GM12864 (cell line): Measurements from ENCODE around the gene BPTF.

ENCODE experiments used
- DNase-seq: peaks from one replicate; pipeline ENCODE4 v3.0.0-alpha.2; 2011; ENCODE audit warnings: low read depth
- H3K4me3 ChIP-seq: 2 replicates; pipeline ENCODE4 v1.5.1; 2011; ENCODE audit warnings: mild to moderate bottlenecking, low read depth, low read length, control low read depth
- CTCF ChIP-seq: IDR thresholded peaks from 2 replicates; pipeline ENCODE4 v1.5.1; 2011; ENCODE audit warnings: low read depth, mild to moderate bottlenecking, moderate library complexity, low read length, control low read depth, inconsistent platforms; ENCODE audit errors: missing control alignments

BPTF gene

DNA sequence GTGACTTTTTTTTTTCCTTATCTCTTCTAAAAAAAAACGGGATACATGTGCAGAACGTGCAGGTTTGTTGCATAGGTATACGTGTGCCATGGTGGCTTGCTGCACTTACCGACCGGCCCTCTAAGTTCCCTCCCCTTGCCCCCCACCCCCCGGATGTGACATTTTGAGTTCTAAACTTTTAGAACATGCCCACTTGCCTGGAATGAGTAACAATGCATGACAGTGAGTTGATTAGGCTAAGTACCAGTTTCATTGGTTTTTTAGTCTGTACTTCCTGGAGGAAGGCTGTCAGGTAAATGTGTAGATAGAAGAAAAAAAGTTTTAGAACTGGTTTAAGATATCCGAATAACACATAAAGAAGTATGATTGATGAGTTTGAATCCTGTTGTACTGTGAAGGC is 4.0 kb downstream of the BPTF start:
- peak overlapping the region; percentile 25; the same call in 1 of the 2 replicates for H3K4me3 ChIP-seq
- DNase-seq: peak; percentile 61
- no peak for TF ChIP-seq CTCF

- no peak overlapping the region for H3K4me3 ChIP-seq
- no peak for DNase-seq
- no peak for TF ChIP-seq CTCF
Observed at GRCh38 chr17:67830440-67830839, 5.1 kb downstream of the BPTF start.

DNA sequence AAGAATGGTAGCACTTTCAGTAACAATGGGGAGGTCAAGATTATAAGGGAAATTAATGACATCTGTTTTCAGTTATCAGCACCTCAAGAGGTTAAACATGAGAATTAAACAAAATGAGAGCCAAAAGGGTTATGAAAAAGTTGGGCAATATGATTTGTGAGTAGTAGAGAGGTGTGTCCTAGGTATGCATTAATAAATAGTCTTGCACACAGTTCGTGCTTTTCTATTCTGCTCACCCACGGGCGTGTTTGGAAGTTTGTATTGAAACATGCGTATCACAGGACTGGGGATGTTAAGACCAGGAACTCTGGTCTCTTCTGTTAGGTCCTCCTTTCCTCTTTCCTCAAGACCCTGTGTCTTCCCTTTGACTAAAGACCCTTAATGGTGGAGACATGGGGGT is 6.0 kb downstream of the BPTF start:
- DNase-seq: no peak
- H3K4me3 ChIP-seq: no peak overlapping the region
- no peak for TF ChIP-seq CTCF

- H3K4me3 ChIP-seq: no peak overlapping the region
- no peak for DNase-seq
- no peak for TF ChIP-seq CTCF
Observed at GRCh38 chr17:67833134-67833533, 7.8 kb downstream of the BPTF start.

GRCh38 chr17:67833946-67834631 is 8.8 kb downstream of the BPTF start:
- no peak for DNase-seq
- H3K4me3 ChIP-seq: no peak overlapping the region
- no peak for TF ChIP-seq CTCF

DNA sequence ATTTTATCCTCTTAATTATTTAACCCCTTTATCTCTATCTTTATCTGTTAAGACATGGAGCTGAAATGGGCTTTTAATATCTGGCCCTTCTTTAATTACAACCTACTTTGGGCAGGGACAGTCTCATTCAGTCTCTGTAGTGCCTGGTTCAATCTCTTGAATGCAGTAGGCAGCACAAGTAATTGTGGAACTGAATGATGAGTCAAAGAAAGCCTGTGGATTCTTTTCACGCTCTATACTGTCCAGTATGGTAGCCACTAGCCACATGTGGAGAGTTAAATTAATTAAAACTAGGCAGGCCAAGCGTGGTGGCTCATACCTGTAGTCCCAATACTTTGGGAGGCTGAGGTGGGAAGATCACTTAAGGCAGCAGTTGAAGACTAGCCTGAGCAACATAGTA is 9.3 kb downstream of the BPTF start:
- H3K4me3 ChIP-seq: no peak overlapping the region
- no peak for TF ChIP-seq CTCF
- no peak for DNase-seq
